ENCODE measurements around the gene NKX1-2.

The NKX1-2 gene

GRCh38 chr10:124450012-124450782 lies at the start of gene NKX1-2:
TSS of gene NKX1-2 (minus strand) at chr10:124450035. CDS start at chr10:124449943, 92 bp downstream.
- DNase-seq (ENCODE audit: extremely low read depth, low read depth) = no peak
- TF ChIP-seq, protein P1, sequence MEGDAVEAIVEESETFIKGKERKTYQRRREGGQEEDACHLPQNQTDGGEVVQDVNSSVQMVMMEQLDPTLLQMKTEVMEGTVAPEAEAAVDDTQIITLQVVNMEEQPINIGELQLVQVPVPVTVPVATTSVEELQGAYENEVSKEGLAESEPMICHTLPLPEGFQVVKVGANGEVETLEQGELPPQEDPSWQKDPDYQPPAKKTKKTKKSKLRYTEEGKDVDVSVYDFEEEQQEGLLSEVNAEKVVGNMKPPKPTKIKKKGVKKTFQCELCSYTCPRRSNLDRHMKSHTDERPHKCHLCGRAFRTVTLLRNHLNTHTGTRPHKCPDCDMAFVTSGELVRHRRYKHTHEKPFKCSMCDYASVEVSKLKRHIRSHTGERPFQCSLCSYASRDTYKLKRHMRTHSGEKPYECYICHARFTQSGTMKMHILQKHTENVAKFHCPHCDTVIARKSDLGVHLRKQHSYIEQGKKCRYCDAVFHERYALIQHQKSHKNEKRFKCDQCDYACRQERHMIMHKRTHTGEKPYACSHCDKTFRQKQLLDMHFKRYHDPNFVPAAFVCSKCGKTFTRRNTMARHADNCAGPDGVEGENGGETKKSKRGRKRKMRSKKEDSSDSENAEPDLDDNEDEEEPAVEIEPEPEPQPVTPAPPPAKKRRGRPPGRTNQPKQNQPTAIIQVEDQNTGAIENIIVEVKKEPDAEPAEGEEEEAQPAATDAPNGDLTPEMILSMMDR (IDR thresholded peaks at IDR 0.05; ENCODE audit: low read depth, low read length) = no peak

DNA sequence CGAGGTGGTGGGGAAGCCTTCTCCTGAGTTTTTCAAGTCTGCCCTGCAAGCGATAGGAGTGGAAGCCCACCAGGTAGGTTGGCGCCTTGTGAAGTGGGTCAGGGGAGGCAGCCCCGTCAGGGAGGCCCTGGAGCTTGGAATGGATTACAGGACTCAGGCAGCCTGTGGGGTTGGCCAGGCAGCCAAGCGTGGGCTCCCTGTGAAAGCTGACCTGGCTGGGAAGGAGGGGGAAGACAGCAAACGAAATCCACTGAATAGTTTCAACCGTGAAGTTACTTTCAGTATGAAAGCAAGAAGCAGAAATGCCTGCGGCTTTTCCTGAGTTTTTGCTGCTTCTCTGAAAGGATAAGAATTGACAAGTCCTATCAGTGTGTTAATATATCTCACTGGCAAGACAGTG lies 48.2 kb upstream of the NKX1-2 start:
- TF ChIP-seq, protein P1 (IDR thresholded peaks at IDR 0.05; ENCODE audit: low read depth, low read length) = no peak
- DNase-seq (ENCODE audit: extremely low read depth, low read depth) = no peak

GRCh38 chr10:124497196-124497881 lies 47.5 kb upstream of the NKX1-2 start:
- DNase-seq (ENCODE audit: extremely low read depth, low read depth) = no peak
- TF ChIP-seq, protein P1 (IDR thresholded peaks at IDR 0.05; ENCODE audit: low read depth, low read length) = no peak

- TF ChIP-seq, protein P1 (IDR thresholded peaks at IDR 0.05; ENCODE audit: low read depth, low read length) = no peak
- DNase-seq (ENCODE audit: extremely low read depth, low read depth) = no peak
Observed at GRCh38 chr10:124496620-124497019, 46.8 kb upstream of the NKX1-2 start.

DNA sequence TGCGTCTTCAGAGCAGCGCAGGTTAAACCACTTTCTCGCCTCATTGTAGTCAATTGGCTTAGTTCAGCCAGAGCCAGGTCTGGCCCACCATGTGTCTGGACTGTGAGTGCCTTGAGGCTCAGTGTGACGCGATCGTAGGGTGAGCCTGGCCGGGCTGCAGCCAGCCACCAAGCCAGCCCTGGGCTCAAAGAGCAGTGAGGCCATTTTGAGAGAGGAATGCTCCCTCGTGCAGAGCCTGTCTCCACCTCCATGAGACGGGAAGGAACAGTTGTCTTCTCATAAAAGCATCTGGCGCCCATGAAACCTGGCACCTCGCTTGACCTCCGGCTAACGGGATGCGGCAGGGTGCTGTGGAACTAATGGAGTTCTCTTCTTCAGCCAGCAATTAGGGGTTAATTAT lies 46.3 kb upstream of the NKX1-2 start:
- TF ChIP-seq, protein P1 (IDR thresholded peaks at IDR 0.05; ENCODE audit: low read depth, low read length) = no peak
- DNase-seq (ENCODE audit: extremely low read depth, low read depth) = no peak

DNA sequence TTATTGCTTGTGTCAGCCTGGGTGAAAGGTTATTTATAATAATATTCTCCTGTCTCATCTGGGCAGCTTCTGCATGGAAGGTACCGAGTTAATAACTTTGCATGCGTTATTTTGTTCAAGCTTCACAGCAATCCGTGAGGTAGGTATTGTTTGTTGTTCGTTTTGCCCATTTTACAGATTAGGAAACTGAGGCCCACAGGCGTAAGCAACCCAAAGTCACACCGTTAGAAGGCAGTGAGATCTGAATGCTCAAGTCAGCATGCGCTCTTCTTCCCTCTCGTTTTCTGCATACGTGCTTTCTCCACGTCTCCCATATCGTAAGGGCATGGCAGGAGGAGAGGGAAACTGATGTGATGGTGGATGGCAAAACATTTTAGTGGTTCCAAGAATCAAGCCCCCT lies 45.9 kb upstream of the NKX1-2 start:
- TF ChIP-seq, protein P1 (IDR thresholded peaks at IDR 0.05; ENCODE audit: low read depth, low read length) = no peak
- DNase-seq (ENCODE audit: extremely low read depth, low read depth) = no peak

GRCh38 chr10:124495162-124495561 lies 45.3 kb upstream of the NKX1-2 start:
- TF ChIP-seq, protein P1 (IDR thresholded peaks at IDR 0.05; ENCODE audit: low read depth, low read length) = no peak
- DNase-seq (ENCODE audit: extremely low read depth, low read depth) = no peak

Measured in AG09319 (cell line).